AG08395 (cell line): ENCODE results near the gene CARMIL1.

ENCODE experiments used
- DNase-seq: peaks from one replicate; pipeline ENCODE4 v3.0.0; 2012; ENCODE audit warnings: mixed read lengths, low spot score

Gene CARMIL1

GRCh38 chr6:25336996-25337395 is 57.8 kb downstream of the CARMIL1 start:
- no peak for DNase-seq

GRCh38 chr6:25337431-25337830 is 58.3 kb downstream of the CARMIL1 start:
- DNase-seq = no peak

- no peak for DNase-seq
These were observed 61.4 kb downstream of the CARMIL1 start for GRCh38 chr6:25340431-25341202.

- no peak for DNase-seq
These were observed 62.0 kb downstream of the CARMIL1 start for GRCh38 chr6:25341203-25341552.

- DNase-seq = no peak
These were observed 62.9 kb downstream of the CARMIL1 start for GRCh38 chr6:25341923-25342619.

GRCh38 chr6:25342802-25343201 is 63.6 kb downstream of the CARMIL1 start:
- DNase-seq = peak; percentile 44

- DNase-seq = no peak
These were observed 64.8 kb downstream of the CARMIL1 start for GRCh38 chr6:25343984-25344383.

GRCh38 chr6:25344827-25345226 is 65.7 kb downstream of the CARMIL1 start:
- no peak for DNase-seq

- DNase-seq = no peak
These were observed 66.9 kb downstream of the CARMIL1 start for GRCh38 chr6:25346064-25346463.

GRCh38 chr6:25350573-25350972 is 71.4 kb downstream of the CARMIL1 start:
- no peak for DNase-seq

GRCh38 chr6:25351485-25351884 is 72.3 kb downstream of the CARMIL1 start:
- DNase-seq = no peak

- no peak for DNase-seq
These were observed 73.1 kb downstream of the CARMIL1 start for GRCh38 chr6:25352285-25352684.

GRCh38 chr6:25354078-25354932 is 75.1 kb downstream of the CARMIL1 start:
- DNase-seq = peak; percentile 53

GRCh38 chr6:25359191-25359861 is 80.2 kb downstream of the CARMIL1 start:
- peak; percentile 82 for DNase-seq

GRCh38 chr6:25359891-25360290 is 80.7 kb downstream of the CARMIL1 start:
- DNase-seq = no peak

- peak; percentile 27 for DNase-seq
These were observed 81.4 kb downstream of the CARMIL1 start for GRCh38 chr6:25360621-25361020.

- no peak for DNase-seq
These were observed 84.3 kb downstream of the CARMIL1 start for GRCh38 chr6:25363427-25363826.

- DNase-seq = no peak
These were observed 86.0 kb downstream of the CARMIL1 start for GRCh38 chr6:25365154-25365553.

- DNase-seq = no peak
These were observed 87.8 kb downstream of the CARMIL1 start for GRCh38 chr6:25366903-25367545.

- DNase-seq = no peak
These were observed 89.9 kb downstream of the CARMIL1 start for GRCh38 chr6:25369036-25369432.

GRCh38 chr6:25369433-25370177 is 90.4 kb downstream of the CARMIL1 start:
- peak; percentile 12 for DNase-seq
